ENCODE results near the gene MACROD2.

Gene MACROD2

DNA sequence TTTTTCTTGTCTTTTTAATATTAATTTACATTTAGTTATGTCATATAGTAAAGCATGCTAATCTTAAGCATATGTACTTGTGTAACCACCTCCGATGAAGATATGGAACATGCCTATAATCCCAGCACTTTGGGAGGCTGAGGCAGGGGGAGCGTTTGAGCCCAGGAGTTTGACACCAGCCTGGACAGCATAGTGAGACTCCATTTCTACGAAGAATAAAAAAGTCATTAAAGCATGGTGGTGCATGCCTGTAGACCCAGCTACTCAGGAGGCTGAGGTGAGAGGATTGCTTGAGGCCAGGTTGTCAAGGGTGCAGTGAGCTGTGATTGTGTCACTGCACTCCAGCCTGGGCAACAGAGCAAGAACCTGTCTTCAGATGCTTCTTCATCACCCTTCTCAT is 970.9 kb downstream of the MACROD2 start:
- no peaks in the 10 kb centered on the region for H3F3A ChIP-seq (ENCODE audit: insufficient read depth)
- no peaks in the 10 kb centered on the region for H4K20me1 ChIP-seq (ENCODE audit: low read depth, low read length)
- TF ChIP-seq, protein P1, sequence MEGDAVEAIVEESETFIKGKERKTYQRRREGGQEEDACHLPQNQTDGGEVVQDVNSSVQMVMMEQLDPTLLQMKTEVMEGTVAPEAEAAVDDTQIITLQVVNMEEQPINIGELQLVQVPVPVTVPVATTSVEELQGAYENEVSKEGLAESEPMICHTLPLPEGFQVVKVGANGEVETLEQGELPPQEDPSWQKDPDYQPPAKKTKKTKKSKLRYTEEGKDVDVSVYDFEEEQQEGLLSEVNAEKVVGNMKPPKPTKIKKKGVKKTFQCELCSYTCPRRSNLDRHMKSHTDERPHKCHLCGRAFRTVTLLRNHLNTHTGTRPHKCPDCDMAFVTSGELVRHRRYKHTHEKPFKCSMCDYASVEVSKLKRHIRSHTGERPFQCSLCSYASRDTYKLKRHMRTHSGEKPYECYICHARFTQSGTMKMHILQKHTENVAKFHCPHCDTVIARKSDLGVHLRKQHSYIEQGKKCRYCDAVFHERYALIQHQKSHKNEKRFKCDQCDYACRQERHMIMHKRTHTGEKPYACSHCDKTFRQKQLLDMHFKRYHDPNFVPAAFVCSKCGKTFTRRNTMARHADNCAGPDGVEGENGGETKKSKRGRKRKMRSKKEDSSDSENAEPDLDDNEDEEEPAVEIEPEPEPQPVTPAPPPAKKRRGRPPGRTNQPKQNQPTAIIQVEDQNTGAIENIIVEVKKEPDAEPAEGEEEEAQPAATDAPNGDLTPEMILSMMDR (IDR thresholded peaks at IDR 0.05; ENCODE audit: insufficient read depth, low read length, poor library complexity, severe bottlenecking), result no peak
- no peak for TF ChIP-seq EZH2phosphoT487 (conservative IDR thresholded peaks at IDR 0.05; ENCODE audit: low read length)
- H3K79me2 ChIP-seq (ENCODE audit: insufficient read depth, low read length), result no peaks in the 10 kb centered on the region
- no peaks in the 10 kb centered on the region for H3K36me3 ChIP-seq (ENCODE audit: low read length)
- no peaks in the 10 kb centered on the region for H3K9me2 ChIP-seq (replicated peaks; ENCODE audit: insufficient read depth, low read length)
- no peaks in the 10 kb centered on the region for H3K9me3 ChIP-seq (ENCODE audit: insufficient read depth, low read length)
- no peak overlapping the region for H3K4me2 ChIP-seq (ENCODE audit: low read depth, low read length, poor library complexity, severe bottlenecking)
- no peak overlapping the region for H3K27ac ChIP-seq (ENCODE audit: low read depth, low read length)
- no peaks in the 10 kb centered on the region for H3K27me3 ChIP-seq (ENCODE audit: low read length)
- H3K4me3 ChIP-seq (ENCODE audit: insufficient read depth, low read length, poor library complexity, severe bottlenecking), result no peak overlapping the region
- no peak overlapping the region for H3K9ac ChIP-seq (ENCODE audit: low read length)
- H2AFZ ChIP-seq (ENCODE audit: low read depth, low read length, severe bottlenecking), result no peak overlapping the region

DNA sequence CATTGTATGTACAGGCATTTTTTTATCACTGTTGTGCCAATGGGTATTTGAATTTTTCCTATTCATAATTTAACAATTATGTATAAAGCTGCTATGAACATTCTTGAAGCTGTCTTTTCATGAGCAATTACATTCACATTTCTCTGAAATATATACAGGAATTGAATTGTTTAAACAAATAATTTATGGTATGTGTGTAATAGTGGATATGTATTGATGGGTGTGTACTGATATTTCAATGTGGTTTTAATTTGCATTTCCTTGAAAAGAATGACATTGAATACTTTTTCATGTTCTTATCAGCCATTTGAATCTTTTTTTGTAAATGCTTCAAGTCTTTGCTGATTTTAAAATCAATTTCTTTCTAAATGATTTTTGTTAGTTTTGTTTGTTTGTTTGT is 971.5 kb downstream of the MACROD2 start:
- H3K27me3 ChIP-seq (ENCODE audit: low read length), result no peaks in the 10 kb centered on the region
- no peaks in the 10 kb centered on the region for H4K20me1 ChIP-seq (ENCODE audit: low read depth, low read length)
- no peak overlapping the region for H2AFZ ChIP-seq (ENCODE audit: low read depth, low read length, severe bottlenecking)
- no peaks in the 10 kb centered on the region for H3F3A ChIP-seq (ENCODE audit: insufficient read depth)
- no peak overlapping the region for H3K4me2 ChIP-seq (ENCODE audit: low read depth, low read length, poor library complexity, severe bottlenecking)
- H3K9me2 ChIP-seq (replicated peaks; ENCODE audit: insufficient read depth, low read length), result no peaks in the 10 kb centered on the region
- H3K27ac ChIP-seq (ENCODE audit: low read depth, low read length), result no peak overlapping the region
- no peaks in the 10 kb centered on the region for H3K36me3 ChIP-seq (ENCODE audit: low read length)
- H3K79me2 ChIP-seq (ENCODE audit: insufficient read depth, low read length), result no peaks in the 10 kb centered on the region
- no peaks in the 10 kb centered on the region for H3K9me3 ChIP-seq (ENCODE audit: insufficient read depth, low read length)
- H3K4me3 ChIP-seq (ENCODE audit: insufficient read depth, low read length, poor library complexity, severe bottlenecking), result no peak overlapping the region
- TF ChIP-seq, protein P1 (IDR thresholded peaks at IDR 0.05; ENCODE audit: insufficient read depth, low read length, poor library complexity, severe bottlenecking), result no peak
- TF ChIP-seq EZH2phosphoT487 (conservative IDR thresholded peaks at IDR 0.05; ENCODE audit: low read length), result no peak
- H3K9ac ChIP-seq (ENCODE audit: low read length), result no peak overlapping the region

DNA sequence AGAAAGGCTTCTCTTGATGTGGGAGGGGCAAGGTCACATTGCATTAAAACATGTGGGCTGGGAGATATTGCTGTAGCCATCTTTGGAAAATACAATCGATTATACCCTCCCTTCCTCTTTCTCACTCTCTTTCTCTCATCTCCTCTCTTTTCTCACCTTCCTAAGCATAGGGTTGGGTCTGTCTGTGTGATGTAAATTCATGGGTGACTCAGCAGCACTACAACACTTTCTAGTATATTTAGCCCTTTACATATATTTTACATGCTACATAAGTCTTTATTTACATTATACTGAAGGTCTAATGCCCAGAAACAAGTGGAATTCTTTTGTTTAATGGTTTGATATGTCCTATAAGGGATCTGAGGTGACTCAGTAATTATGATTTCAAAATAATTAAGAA is 976.9 kb downstream of the MACROD2 start:
- Histone ChIP-seq H3K9me3 (ENCODE audit: insufficient read depth, low read length) (no peaks in the 10 kb centered on the region), H4K20me1 (ENCODE audit: low read depth, low read length) (no peaks in the 10 kb centered on the region), H2AFZ (ENCODE audit: low read depth, low read length, severe bottlenecking) (no peak overlapping the region), H3K9me2 (replicated peaks; ENCODE audit: insufficient read depth, low read length) (no peaks in the 10 kb centered on the region), H3K36me3 (ENCODE audit: low read length) (no peaks in the 10 kb centered on the region), H3K27me3 (ENCODE audit: low read length) (no peaks in the 10 kb centered on the region), H3K4me3 (ENCODE audit: insufficient read depth, low read length, poor library complexity, severe bottlenecking) (no peak overlapping the region), H3K27ac (ENCODE audit: low read depth, low read length) (no peak overlapping the region), H3K79me2 (ENCODE audit: insufficient read depth, low read length) (no peaks in the 10 kb centered on the region), H3K9ac (ENCODE audit: low read length) (no peak overlapping the region), H3F3A (ENCODE audit: insufficient read depth) (no peaks in the 10 kb centered on the region), H3K4me2 (ENCODE audit: low read depth, low read length, poor library complexity, severe bottlenecking) (no peak overlapping the region)
- no peak for TF ChIP-seq EZH2phosphoT487 (conservative IDR thresholded peaks at IDR 0.05; ENCODE audit: low read length)
- TF ChIP-seq, protein P1 (IDR thresholded peaks at IDR 0.05; ENCODE audit: insufficient read depth, low read length, poor library complexity, severe bottlenecking), result no peak
